DOHH2 (cell line): Measurements from ENCODE around the gene MAP3K6.

Experiments
- H3F3A ChIP-seq: fragments of 200-600 bp; sonication (generic), shearing (Covaris generic); 2 replicates; pipeline ENCODE4 v1.6.0; 2016; ENCODE audit warnings: antibody characterized with exemption, mild to moderate bottlenecking; ENCODE audit not compliant: control insufficient read depth, insufficient read depth
- H3K27ac ChIP-seq: fragments of 200-600 bp; sonication (generic); 2 replicates; pipeline ENCODE4 v1.5.1; 2014; ENCODE audit warnings: low read depth, mild to moderate bottlenecking, low read length, moderate library complexity
- H3K27me3 ChIP-seq: fragments of 200-600 bp; sonication (generic); 2 replicates; pipeline ENCODE4 v1.6.1; 2014; ENCODE audit warnings: mild to moderate bottlenecking, low read length, mixed read lengths; ENCODE audit not compliant: control insufficient read depth
- H3K36me3 ChIP-seq: fragments of 200-600 bp; sonication (generic); 2 replicates; pipeline ENCODE4 v1.6.1; 2014; ENCODE audit warnings: mild to moderate bottlenecking, low read length, moderate library complexity, mixed read lengths; ENCODE audit not compliant: control insufficient read depth
- H3K4me1 ChIP-seq: fragments of 200-600 bp; sonication (generic); 2 replicates; pipeline ENCODE4 v1.6.1; 2014; ENCODE audit warnings: mild to moderate bottlenecking, low read length, mixed read lengths; ENCODE audit not compliant: control insufficient read depth
- H3K4me2 ChIP-seq: fragments of 200-600 bp; sonication (generic); 2 replicates; pipeline ENCODE4 v1.6.0; 2014; ENCODE audit warnings: mild to moderate bottlenecking, low read length, moderate library complexity
- H3K4me3 ChIP-seq: fragments of 200-600 bp; sonication (generic); 2 replicates; pipeline ENCODE4 v1.5.1; 2014; ENCODE audit warnings: mild to moderate bottlenecking, low read length, mixed read lengths
- H3K79me2 ChIP-seq: fragments of 200-600 bp; sonication (generic); 2 replicates; pipeline ENCODE4 v1.6.1; 2014; ENCODE audit warnings: mild to moderate bottlenecking, low read length, mixed read lengths; ENCODE audit not compliant: control insufficient read depth
- H3K9me2 ChIP-seq: fragments of 200-600 bp; sonication (generic); replicated peaks from 2 replicates; pipeline ENCODE4 v1.6.1; 2014; ENCODE audit warnings: mild to moderate bottlenecking, low read length, mixed read lengths; ENCODE audit not compliant: control insufficient read depth
- H3K9me3 ChIP-seq: fragments of 200-600 bp; sonication (generic); 2 replicates; pipeline ENCODE4 v1.6.1; 2014; ENCODE audit warnings: antibody characterized with exemption, low read length, mixed read lengths; ENCODE audit not compliant: control insufficient read depth, insufficient read depth
- H4K20me1 ChIP-seq: fragments of 200-600 bp; sonication (generic); 2 replicates; pipeline ENCODE4 v1.6.0; 2014; ENCODE audit warnings: low read depth, mild to moderate bottlenecking, antibody characterized with exemption, low read length, moderate library complexity; ENCODE audit not compliant: control insufficient read depth, insufficient read depth
- CTCF ChIP-seq: fragments of 200-600 bp; sonication (generic); IDR thresholded peaks from one replicate; pipeline ENCODE4 v1.5.1; 2014; ENCODE audit warnings: antibody characterized with exemption, mild to moderate bottlenecking, low read depth, low read length; ENCODE audit not compliant: poor library complexity, severe bottlenecking
- EZH2phosphoT487 ChIP-seq: fragments of 200-600 bp; sonication (generic); IDR thresholded peaks from 2 replicates; pipeline ENCODE4 v1.6.1; 2017; ENCODE audit warnings: borderline replicate concordance, mild to moderate bottlenecking, antibody characterized with exemption, low read length, moderate library complexity, mixed read lengths

MAP3K6 gene

GRCh38 chr1:27348861-27349783 lies 17.6 kb downstream of the MAP3K6 start:
- no peak overlapping the region for H3K4me3 ChIP-seq
- no peaks in the 10 kb centered on the region; the same call in 1 of the 2 replicates for H3K4me1 ChIP-seq
- no peaks in the 10 kb centered on the region for H3K27me3 ChIP-seq
- no peaks in the 10 kb centered on the region for H3K9me2 ChIP-seq
- H3K27ac ChIP-seq: no peak overlapping the region
- no peaks in the 10 kb centered on the region for H3F3A ChIP-seq
- H3K79me2 ChIP-seq: no peaks in the 10 kb centered on the region
- no peak for TF ChIP-seq EZH2phosphoT487
- no peak for TF ChIP-seq CTCF
- no peaks in the 10 kb centered on the region for H4K20me1 ChIP-seq
- H3K4me2 ChIP-seq: no peak overlapping the region
- no peaks in the 10 kb centered on the region for H3K9me3 ChIP-seq
- no peaks in the 10 kb centered on the region for H3K36me3 ChIP-seq

- no peak for TF ChIP-seq CTCF
- Histone ChIP-seq H3K4me2 (no peak overlapping the region), H3K36me3 (no peaks in the 10 kb centered on the region), H3K27ac (no peak overlapping the region), H3K79me2 (peaks cover 15% of the 10 kb centered on the region), H3F3A (no peaks in the 10 kb centered on the region), H3K9me3 (no peaks in the 10 kb centered on the region), H3K4me1 (peaks cover 20% of the 10 kb centered on the region), H3K4me3 (no peak overlapping the region), H3K27me3 (no peaks in the 10 kb centered on the region), H4K20me1 (no peaks in the 10 kb centered on the region), H3K9me2 (no peaks in the 10 kb centered on the region)
These were observed 19.7 kb downstream of the MAP3K6 start for GRCh38 chr1:27346991-27347624.

GRCh38 chr1:27346357-27346756 lies 20.4 kb downstream of the MAP3K6 start:
- H3K79me2 ChIP-seq: peaks cover 17% of the 10 kb centered on the region
- H3K27me3 ChIP-seq: no peaks in the 10 kb centered on the region
- no peaks in the 10 kb centered on the region for H3K9me3 ChIP-seq
- no peaks in the 10 kb centered on the region for H3K9me2 ChIP-seq
- H3K27ac ChIP-seq: no peak overlapping the region
- no peaks in the 10 kb centered on the region for H3F3A ChIP-seq
- no peaks in the 10 kb centered on the region for H3K36me3 ChIP-seq
- no peak overlapping the region for H3K4me2 ChIP-seq
- H3K4me1 ChIP-seq: peaks cover 27% of the 10 kb centered on the region
- H3K4me3 ChIP-seq: no peak overlapping the region
- no peaks in the 10 kb centered on the region for H4K20me1 ChIP-seq
- TF ChIP-seq EZH2phosphoT487 (no peak), CTCF (no peak)
